HG02798 (cell line): ENCODE results near the gene DLGAP5.

Source experiments
- ATAC-seq: cut with Tn5 transposase; IDR thresholded peaks from one replicate; pipeline ENCODE4 v1.9.1; 2021; ENCODE audit warnings: mild to moderate bottlenecking; ENCODE audit not compliant: unreplicated experiment, poor library complexity

The DLGAP5 gene

GRCh38 chr14:55131370-55132137 lies 59.8 kb downstream of the DLGAP5 start:
- ATAC-seq: no peak

GRCh38 chr14:55130196-55130550 lies 61.2 kb downstream of the DLGAP5 start:
- ATAC-seq: no peak

- peak; percentile 56 for ATAC-seq
Observed at GRCh38 chr14:55129428-55130195, 61.8 kb downstream of the DLGAP5 start.

GRCh38 chr14:55129086-55129427 lies 62.3 kb downstream of the DLGAP5 start, which contains the start of gene LGALS3:
LGALS3 (plus strand) TSS chr14:55129252; CDS start chr14:55137374, 8,122 bp downstream.
- ATAC-seq: peak; percentile 83

- no peak for ATAC-seq
Observed at GRCh38 chr14:55128386-55129085, 62.8 kb downstream of the DLGAP5 start.

GRCh38 chr14:55127460-55127951 lies 63.9 kb downstream of the DLGAP5 start:
- no peak for ATAC-seq

- ATAC-seq: no peak
Observed at GRCh38 chr14:55126932-55127459, 64.4 kb downstream of the DLGAP5 start.

- ATAC-seq: no peak
Observed at GRCh38 chr14:55126034-55126433, 65.4 kb downstream of the DLGAP5 start.

- no peak for ATAC-seq
Observed at GRCh38 chr14:55125403-55125802, 66.0 kb downstream of the DLGAP5 start.

- ATAC-seq: no peak
Observed at GRCh38 chr14:55124774-55125386, 66.5 kb downstream of the DLGAP5 start.

GRCh38 chr14:55123852-55124639 lies 67.3 kb downstream of the DLGAP5 start:
- no peak for ATAC-seq

GRCh38 chr14:55123101-55123500 lies 68.3 kb downstream of the DLGAP5 start:
- ATAC-seq: no peak

GRCh38 chr14:55122440-55122986 lies 68.9 kb downstream of the DLGAP5 start:
- no peak for ATAC-seq

GRCh38 chr14:55121628-55122439 lies 69.6 kb downstream of the DLGAP5 start:
- ATAC-seq: no peak

- no peak for ATAC-seq
Observed at GRCh38 chr14:55120571-55121495, 70.6 kb downstream of the DLGAP5 start.

GRCh38 chr14:55118761-55119160 lies 72.6 kb downstream of the DLGAP5 start:
- ATAC-seq: no peak

- no peak for ATAC-seq
Observed at GRCh38 chr14:55117803-55118441, 73.5 kb downstream of the DLGAP5 start.
